ENCODE data around the gene EGLN1. TPM values are rescaled to one million over a fixed set of nuclear protein-coding genes. Genes with fewer than 3 reads are reported as not detected.
"Not testable (repeated sequence)": the region's sequence is repeated elsewhere in the genome, so short reads cannot be mapped to it uniquely, and the experiment has no call there.

Gene EGLN1
- 20.2 and 24.4 TPM in 2 replicates for total RNA-seq

DNA sequence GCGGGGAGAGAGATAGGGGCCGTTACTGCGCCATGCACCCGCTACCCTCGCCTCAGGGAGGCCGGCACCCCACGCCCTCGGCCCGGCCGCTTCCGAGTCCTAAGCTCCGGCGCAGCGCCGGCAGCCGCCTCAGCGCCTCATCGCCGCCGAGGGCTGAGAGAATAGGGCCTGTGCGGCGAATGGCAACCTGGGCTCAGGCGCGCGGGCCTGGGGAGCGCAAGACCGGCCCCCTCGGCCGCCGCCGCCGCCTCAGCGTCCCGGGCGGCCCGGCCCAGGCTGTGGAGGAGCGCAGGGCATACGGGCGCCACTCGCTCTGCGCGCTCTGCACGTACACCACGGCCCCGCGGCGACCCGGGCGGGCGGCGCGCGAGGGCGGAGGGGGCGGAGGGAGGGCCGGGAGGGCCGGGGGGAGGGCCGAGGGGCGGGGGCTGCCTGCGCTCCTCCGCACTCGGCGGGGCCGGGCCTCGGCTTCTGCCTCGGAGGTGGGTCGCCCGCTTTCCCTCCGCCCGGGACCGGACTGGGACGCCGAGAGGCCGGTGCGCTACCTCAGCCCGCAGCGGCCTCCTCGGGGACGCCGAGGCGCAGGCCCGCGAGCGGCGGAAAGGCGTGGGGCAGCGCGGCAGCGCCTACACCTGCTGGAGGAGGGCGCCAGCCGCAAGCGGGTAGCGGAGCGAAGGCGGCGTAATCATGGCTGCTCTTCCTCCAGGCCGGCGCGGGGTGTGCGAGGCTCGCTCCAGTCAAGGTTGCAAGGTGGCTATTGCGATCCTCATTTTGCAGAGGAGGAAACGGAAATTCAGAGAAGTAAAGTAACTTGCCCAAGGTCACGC is at the start of gene EGLN1:
Gene EGLN1 (minus strand): TSS at position 317 of the 827 bp plus-strand sequence. CDS start 399 bp downstream, outside the sequence.
- intact Hi-C loops (cut with micrococcal nuclease): loop anchor here (1.0 to 5.0 kb wide), 7 partner anchors 39 to 180 kb away; partner anchors contain the start of genes SPRTN and TSNAX

GRCh38 chr1:231471500-231471899 is 49.4 kb upstream of the EGLN1 start:
- H3K9me3 Mint-ChIP-seq; H3K4me1 Mint-ChIP-seq (ENCODE audit: low read depth); H3K27ac Mint-ChIP-seq; H3K36me3 Mint-ChIP-seq (ENCODE audit: low read depth); intact Hi-C loops (cut with micrococcal nuclease); H3K4me3 Mint-ChIP-seq (ENCODE audit: low read depth); DNase-seq (ENCODE audit: low spot score): not testable (repeated sequence)
- peaks cover 50% of the 10 kb centered on the region for H3K27me3 Mint-ChIP-seq (ENCODE audit: low read depth)

More for the DNA sequence above, at the start of gene EGLN1:
- Mint-ChIP-seq H3K4me3 (ENCODE audit: low read depth) (peak within 1 kb of the TSS; percentile 90), H3K4me1 (ENCODE audit: low read depth) (peaks cover 41% of the 10 kb centered on the region), H3K27me3 (ENCODE audit: low read depth) (peaks cover 32% of the 10 kb centered on the region), H3K36me3 (ENCODE audit: low read depth) (peaks cover 24% of the 10 kb centered on the region), H3K9me3 (no peaks in the 10 kb centered on the region), H3K27ac (peak within 1 kb of the TSS; percentile 83)
- DNase-seq (ENCODE audit: low spot score): peak; percentile 80

- H3K27ac Mint-ChIP-seq; intact Hi-C loops (cut with micrococcal nuclease); DNase-seq (ENCODE audit: low spot score); H3K4me3 Mint-ChIP-seq (ENCODE audit: low read depth); H3K4me1 Mint-ChIP-seq (ENCODE audit: low read depth); H3K9me3 Mint-ChIP-seq; H3K36me3 Mint-ChIP-seq (ENCODE audit: low read depth): not testable (repeated sequence)
- peaks cover 49% of the 10 kb centered on the region for H3K27me3 Mint-ChIP-seq (ENCODE audit: low read depth)
Observed at GRCh38 chr1:231471027-231471426, 48.9 kb upstream of the EGLN1 start.

DNA sequence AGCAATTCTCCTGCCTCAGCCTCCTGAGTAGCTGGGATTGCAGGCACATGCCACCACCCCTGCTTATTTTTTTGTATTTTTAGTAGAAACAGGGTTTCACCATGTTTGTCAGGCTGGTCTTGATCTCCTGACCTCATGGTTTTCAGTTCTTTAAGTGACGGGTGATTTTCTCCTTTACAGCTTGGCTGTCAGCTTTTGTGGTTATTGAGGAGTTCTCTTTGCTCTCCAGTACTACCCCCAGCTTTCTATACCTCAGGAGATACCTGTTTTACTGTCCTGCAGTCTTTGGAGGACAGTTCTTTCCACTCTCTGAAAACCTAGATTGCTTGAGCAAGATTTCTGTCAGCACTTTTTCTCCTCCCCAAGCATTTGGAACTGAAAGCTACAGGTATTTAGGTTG is 45.9 kb upstream of the EGLN1 start:
- peaks cover 4% of the 10 kb centered on the region for H3K36me3 Mint-ChIP-seq (ENCODE audit: low read depth)
- H3K27ac Mint-ChIP-seq: no peak overlapping the region
- H3K9me3 Mint-ChIP-seq: peaks cover 16% of the 10 kb centered on the region
- no peak overlapping the region for H3K4me3 Mint-ChIP-seq (ENCODE audit: low read depth)
- peaks cover 24% of the 10 kb centered on the region for H3K4me1 Mint-ChIP-seq (ENCODE audit: low read depth)
- intact Hi-C loops (cut with micrococcal nuclease): no loop called here
- peaks cover 48% of the 10 kb centered on the region for H3K27me3 Mint-ChIP-seq (ENCODE audit: low read depth)
- DNase-seq (ENCODE audit: low spot score): no peak

- Mint-ChIP-seq H3K27ac (no peak overlapping the region), H3K4me1 (ENCODE audit: low read depth) (peaks cover 35% of the 10 kb centered on the region), H3K9me3 (peaks cover 17% of the 10 kb centered on the region), H3K36me3 (ENCODE audit: low read depth) (peaks cover 4% of the 10 kb centered on the region), H3K4me3 (ENCODE audit: low read depth) (no peak overlapping the region), H3K27me3 (ENCODE audit: low read depth) (peaks cover 57% of the 10 kb centered on the region)
- intact Hi-C loops (cut with micrococcal nuclease): no loop called here
- no peak for DNase-seq (ENCODE audit: low spot score)
Observed at GRCh38 chr1:231465051-231465450, 43.0 kb upstream of the EGLN1 start.

DNA sequence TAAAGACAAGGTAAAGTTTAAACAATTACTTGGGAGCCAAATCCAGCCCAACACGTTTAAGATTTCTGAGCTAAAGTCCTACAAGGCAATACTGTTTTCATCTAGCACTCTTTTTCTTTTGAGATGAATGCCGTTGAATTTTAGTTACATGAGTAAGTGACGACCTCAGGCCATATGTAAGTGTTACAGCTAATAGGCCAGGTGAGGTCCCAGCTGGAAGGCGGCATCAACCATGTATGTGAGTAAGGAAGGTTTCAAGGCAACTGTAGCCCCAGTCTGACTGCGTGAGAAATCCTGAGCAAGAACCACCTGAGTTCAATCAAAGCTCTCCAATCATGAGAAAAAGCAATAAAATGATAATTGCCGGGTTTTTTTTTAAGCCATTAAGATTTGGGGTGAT is 41.5 kb upstream of the EGLN1 start:
- intact Hi-C loops (cut with micrococcal nuclease): loop anchor here (5.0 kb wide), 2 partner anchors 44 to 1396 kb away; partner anchors contain the start of gene GALNT2
- Mint-ChIP-seq H3K27me3 (ENCODE audit: low read depth) (peaks cover 59% of the 10 kb centered on the region), H3K4me3 (ENCODE audit: low read depth) (no peak overlapping the region), H3K36me3 (ENCODE audit: low read depth) (peaks cover 8% of the 10 kb centered on the region), H3K4me1 (ENCODE audit: low read depth) (peaks cover 39% of the 10 kb centered on the region), H3K27ac (no peak overlapping the region), H3K9me3 (peaks cover 21% of the 10 kb centered on the region)
- DNase-seq (ENCODE audit: low spot score): no peak

DNA sequence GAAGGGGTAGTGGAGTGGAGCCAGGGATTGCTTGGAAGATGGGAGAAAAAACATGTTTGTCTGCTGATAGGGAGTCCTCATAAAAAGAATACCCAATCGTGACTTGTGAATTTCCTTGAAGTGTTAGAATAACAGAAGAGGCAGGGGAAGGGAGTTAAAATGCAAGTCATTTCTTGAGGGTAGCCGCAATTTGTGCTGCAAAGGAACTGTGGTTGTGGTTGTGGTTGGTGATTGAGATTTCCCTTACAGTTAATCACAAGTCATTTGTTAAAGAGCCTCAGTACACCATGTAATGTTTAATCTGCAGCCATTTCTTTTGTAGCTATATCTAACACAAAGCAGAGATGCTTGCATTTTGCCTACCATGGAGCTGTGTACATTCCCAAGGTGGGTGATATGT is 38.5 kb upstream of the EGLN1 start:
- intact Hi-C loops (cut with micrococcal nuclease): loop anchor here (2.0 to 5.0 kb wide), 5 partner anchors 38 to 1393 kb away; partner anchors contain the start of genes EGLN1, GALNT2 and TSNAX
- Mint-ChIP-seq H3K4me3 (ENCODE audit: low read depth) (no peak overlapping the region), H3K27me3 (ENCODE audit: low read depth) (peaks cover 61% of the 10 kb centered on the region), H3K36me3 (ENCODE audit: low read depth) (peaks cover 8% of the 10 kb centered on the region), H3K9me3 (peaks cover 31% of the 10 kb centered on the region), H3K27ac (no peak overlapping the region), H3K4me1 (ENCODE audit: low read depth) (peaks cover 35% of the 10 kb centered on the region)
- peak; percentile 71 for DNase-seq (ENCODE audit: low spot score)

DNA sequence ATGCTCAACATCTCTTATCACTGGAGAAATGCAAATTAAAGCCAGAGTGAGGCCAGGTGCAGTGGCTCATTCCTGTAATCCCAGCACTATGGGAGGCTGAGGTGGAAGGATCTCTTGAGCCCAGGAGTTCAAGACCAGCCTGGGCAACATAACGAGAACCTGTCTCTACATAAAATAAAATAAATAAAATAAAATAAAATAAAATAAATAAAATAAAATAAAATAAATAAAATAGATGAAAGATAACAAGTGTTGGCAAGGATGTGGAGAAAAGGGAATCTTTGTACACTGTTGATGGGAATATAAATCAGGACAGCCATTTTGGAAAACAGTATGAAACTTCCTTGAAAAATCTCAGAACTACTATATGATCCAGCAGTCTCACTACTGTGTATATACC is 37.4 kb upstream of the EGLN1 start:
- H3K27me3 Mint-ChIP-seq (ENCODE audit: low read depth): peaks cover 59% of the 10 kb centered on the region
- H3K4me3 Mint-ChIP-seq (ENCODE audit: low read depth); H3K36me3 Mint-ChIP-seq (ENCODE audit: low read depth); intact Hi-C loops (cut with micrococcal nuclease); DNase-seq (ENCODE audit: low spot score); H3K27ac Mint-ChIP-seq: not testable (repeated sequence)
- peaks cover 30% of the 10 kb centered on the region for H3K9me3 Mint-ChIP-seq
- H3K4me1 Mint-ChIP-seq (ENCODE audit: low read depth): peaks cover 25% of the 10 kb centered on the region

DNA sequence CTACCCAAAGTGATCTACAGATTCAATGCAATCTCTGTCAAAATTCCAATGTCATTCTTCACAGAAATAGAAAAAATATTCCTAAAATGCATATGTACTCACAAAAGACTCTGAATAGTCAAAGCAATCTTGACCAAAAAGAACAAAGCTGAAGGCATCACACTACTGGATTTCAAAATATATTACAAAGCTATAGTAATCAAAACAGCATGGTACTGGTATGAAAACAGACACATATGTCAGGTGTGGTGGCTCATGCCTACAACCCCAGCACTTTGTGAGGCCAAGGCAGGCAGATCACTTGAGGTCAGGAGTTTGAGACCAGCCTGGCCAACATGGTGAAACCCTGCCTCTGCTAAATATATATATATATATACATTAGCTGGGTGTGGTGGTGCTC is 35.9 kb upstream of the EGLN1 start:
- H3K4me3 Mint-ChIP-seq (ENCODE audit: low read depth); intact Hi-C loops (cut with micrococcal nuclease); H3K27ac Mint-ChIP-seq; DNase-seq (ENCODE audit: low spot score); H3K36me3 Mint-ChIP-seq (ENCODE audit: low read depth): not testable (repeated sequence)
- Mint-ChIP-seq H3K9me3 (peaks cover 28% of the 10 kb centered on the region), H3K4me1 (ENCODE audit: low read depth) (peaks cover 19% of the 10 kb centered on the region), H3K27me3 (ENCODE audit: low read depth) (peaks cover 52% of the 10 kb centered on the region)

- DNase-seq (ENCODE audit: low spot score); H3K4me1 Mint-ChIP-seq (ENCODE audit: low read depth); intact Hi-C loops (cut with micrococcal nuclease); H3K27ac Mint-ChIP-seq; H3K4me3 Mint-ChIP-seq (ENCODE audit: low read depth); H3K36me3 Mint-ChIP-seq (ENCODE audit: low read depth): not testable (repeated sequence)
- Mint-ChIP-seq H3K9me3 (peaks cover 29% of the 10 kb centered on the region), H3K27me3 (ENCODE audit: low read depth) (peaks cover 57% of the 10 kb centered on the region)
Observed at GRCh38 chr1:231454133-231454532, 32.0 kb upstream of the EGLN1 start.

- no peak for DNase-seq (ENCODE audit: low spot score)
- peaks cover 65% of the 10 kb centered on the region for H3K27me3 Mint-ChIP-seq (ENCODE audit: low read depth)
- intact Hi-C loops (cut with micrococcal nuclease): no loop called here
- H3K9me3 Mint-ChIP-seq: peaks cover 12% of the 10 kb centered on the region
- H3K27ac Mint-ChIP-seq: no peak overlapping the region
- H3K36me3 Mint-ChIP-seq (ENCODE audit: low read depth): no peaks in the 10 kb centered on the region
- no peak overlapping the region for H3K4me3 Mint-ChIP-seq (ENCODE audit: low read depth)
- H3K4me1 Mint-ChIP-seq (ENCODE audit: low read depth): no peaks in the 10 kb centered on the region
Observed at GRCh38 chr1:231446138-231446537, 24.1 kb upstream of the EGLN1 start.

DNA sequence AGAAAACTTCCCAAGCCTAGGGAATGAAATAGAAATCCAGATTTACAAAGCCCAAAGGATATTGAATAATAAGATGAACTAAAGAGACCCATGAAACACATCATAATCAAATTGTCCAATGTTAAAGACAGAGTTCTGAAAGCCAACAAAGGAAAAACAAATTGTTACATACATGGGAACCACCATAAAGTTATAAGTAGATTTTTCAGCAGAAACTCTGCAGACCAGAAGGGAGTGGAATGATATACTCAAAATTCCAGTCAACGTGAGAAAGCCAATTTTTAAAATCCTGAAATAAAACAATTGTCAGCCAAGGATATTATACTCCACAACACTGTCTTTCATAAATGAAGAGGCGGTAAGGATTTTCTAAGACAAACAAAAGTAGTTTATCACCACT is 22.0 kb upstream of the EGLN1 start:
- Mint-ChIP-seq H3K27me3 (ENCODE audit: low read depth) (peaks cover 55% of the 10 kb centered on the region), H3K27ac (no peak overlapping the region), H3K36me3 (ENCODE audit: low read depth) (no peaks in the 10 kb centered on the region), H3K4me1 (ENCODE audit: low read depth) (no peaks in the 10 kb centered on the region), H3K4me3 (ENCODE audit: low read depth) (no peak overlapping the region), H3K9me3 (peaks cover 12% of the 10 kb centered on the region)
- DNase-seq (ENCODE audit: low spot score): no peak
- intact Hi-C loops (cut with micrococcal nuclease): no loop called here

GRCh38 chr1:231443363-231443762 is 21.3 kb upstream of the EGLN1 start:
- no peak overlapping the region for H3K4me3 Mint-ChIP-seq (ENCODE audit: low read depth)
- H3K27ac Mint-ChIP-seq: no peak overlapping the region
- H3K36me3 Mint-ChIP-seq (ENCODE audit: low read depth): no peaks in the 10 kb centered on the region
- peaks cover 12% of the 10 kb centered on the region for H3K9me3 Mint-ChIP-seq
- peaks cover 51% of the 10 kb centered on the region for H3K27me3 Mint-ChIP-seq (ENCODE audit: low read depth)
- no peak for DNase-seq (ENCODE audit: low spot score)
- intact Hi-C loops (cut with micrococcal nuclease): no loop called here
- H3K4me1 Mint-ChIP-seq (ENCODE audit: low read depth): no peaks in the 10 kb centered on the region
